GM23248 (cell line): ENCODE measurements around the gene TNFRSF13B.

ENCODE experiments used
- EZH2 ChIP-seq: fragments of 200-600 bp; sonication (generic); IDR thresholded peaks from 2 replicates; pipeline ENCODE4 v1.6.1; 2018; ENCODE audit warnings: antibody characterized with exemption, mild to moderate bottlenecking; ENCODE audit not compliant: insufficient read depth, poor library complexity, severe bottlenecking
- EZH2phosphoT487 ChIP-seq: fragments of 200-600 bp; sonication (generic); IDR thresholded peaks from 2 replicates; pipeline ENCODE4 v1.6.1; 2018; ENCODE audit warnings: antibody characterized with exemption, moderate library complexity, mild to moderate bottlenecking, low read depth; ENCODE audit not compliant: insufficient read depth

- TF ChIP-seq EZH2phosphoT487 (no peak), EZH2 (no peak)
Observed at GRCh38 chr17:16922386-16923096, 49.4 kb downstream of the TNFRSF13B start.
